WTC11 (cell line): ENCODE measurements around the gene SEC14L6. TPM values are rescaled to one million over a fixed set of nuclear protein-coding genes. Genes with fewer than 3 reads are reported as not detected.

Source experiments
- ATAC-seq: fragments of 200-7000 bp; cut with Tn5 transposase; 2 replicates; pipeline ENCODE4 v1.10.0; 2021; ENCODE audit warnings: mild to moderate bottlenecking, moderate library complexity
- CTCF ChIA-PET: fragments of 300-600 bp; sonication (Branson Sonifier 250); formaldehyde crosslinking; loops from one replicate; lab custom pipeline; 2021; ENCODE audit warnings: antibody characterized with exemption; lab: Charles Lee
- POLR2A ChIA-PET: fragments of 350-600 bp; sonication (Branson Sonifier 250); formaldehyde crosslinking; loops from one replicate; lab custom pipeline; 2021; ENCODE audit warnings: antibody characterized with exemption; lab: Charles Lee
- DNase-seq: peaks from one replicate; pipeline ENCODE4 v3.0.0; 2021; ENCODE audit warnings: low spot score
- H3K27ac Mint-ChIP-seq: 2 replicates; pipeline ENCODE4 v1.8.0; 2021; ENCODE audit warnings: mixed read lengths
- H3K27me3 Mint-ChIP-seq: 2 replicates; pipeline ENCODE4 v1.8.0; 2021; ENCODE audit warnings: low read depth, mild to moderate bottlenecking, moderate library complexity, mixed read lengths
- H3K36me3 Mint-ChIP-seq: 2 replicates; pipeline ENCODE4 v1.8.0; 2021; ENCODE audit warnings: mixed read lengths
- H3K4me1 Mint-ChIP-seq: 2 replicates; pipeline ENCODE4 v1.8.0; 2022; ENCODE audit warnings: mixed read lengths
- H3K4me3 Mint-ChIP-seq: 2 replicates; pipeline ENCODE4 v1.8.0; 2021; ENCODE audit warnings: mild to moderate bottlenecking, moderate library complexity, mixed read lengths
- H3K9me3 Mint-ChIP-seq: 2 replicates; pipeline ENCODE4 v1.8.0; 2021; ENCODE audit warnings: mixed read lengths
- ATF3 ChIP-seq: sonication (generic); formaldehyde crosslinking; conservative IDR thresholded peaks from 2 replicates; pipeline ENCODE4 v1.8.1; 2022; ENCODE audit warnings: mild to moderate bottlenecking, missing genetic modification reagents
- CREB1 ChIP-seq: sonication (generic); formaldehyde crosslinking; IDR thresholded peaks from 2 replicates; pipeline ENCODE4 v1.8.0; 2023; ENCODE audit warnings: mild to moderate bottlenecking, missing genetic modification reagents
- ELF4 ChIP-seq: sonication (generic); formaldehyde crosslinking; IDR thresholded peaks from 2 replicates; pipeline ENCODE4 v1.8.1; 2022; ENCODE audit warnings: low read depth, mild to moderate bottlenecking, moderate library complexity, missing genetic modification reagents
- ESRRA ChIP-seq: sonication (generic); formaldehyde crosslinking; IDR thresholded peaks from 2 replicates; pipeline ENCODE4 v1.8.1; 2022; ENCODE audit warnings: mild to moderate bottlenecking, missing genetic modification reagents, borderline replicate concordance
- FOXJ3 ChIP-seq: sonication (generic); formaldehyde crosslinking; IDR thresholded peaks from 2 replicates; pipeline ENCODE4 v1.9.0; 2021; ENCODE audit warnings: missing genetic modification reagents, mild to moderate bottlenecking, borderline replicate concordance
- FOXP1 ChIP-seq: sonication (generic); formaldehyde crosslinking; IDR thresholded peaks from 2 replicates; pipeline ENCODE4 v1.8.0; 2022; ENCODE audit warnings: missing genetic modification reagents, mild to moderate bottlenecking, moderate library complexity, borderline replicate concordance
- FOXP4 ChIP-seq: sonication (generic); formaldehyde crosslinking; IDR thresholded peaks from 2 replicates; pipeline ENCODE4 v1.8.0; 2022; ENCODE audit warnings: mild to moderate bottlenecking, missing genetic modification reagents
- JUN ChIP-seq: sonication (generic); formaldehyde crosslinking; IDR thresholded peaks from 2 replicates; pipeline ENCODE4 v1.8.0; 2023; ENCODE audit warnings: mild to moderate bottlenecking, missing genetic modification reagents
- NFATC4 ChIP-seq: fragments of 250-450 bp; sonication (Bioruptor Pico); IDR thresholded peaks from 2 replicates; pipeline ENCODE4 v1.9.0; 2021; ENCODE audit warnings: mild to moderate bottlenecking
- NFE2L1 ChIP-seq: sonication (generic); formaldehyde crosslinking; IDR thresholded peaks from 2 replicates; pipeline ENCODE4 v1.8.1; 2023; ENCODE audit warnings: missing genetic modification reagents
- RORB ChIP-seq: fragments of 250-450 bp; sonication (Bioruptor Pico); IDR thresholded peaks from 2 replicates; pipeline ENCODE4 v1.9.0; 2021; ENCODE audit warnings: mild to moderate bottlenecking
- SMAD3 ChIP-seq: sonication (generic); formaldehyde crosslinking; IDR thresholded peaks from 2 replicates; pipeline ENCODE4 v1.8.0; 2022; ENCODE audit warnings: missing genetic modification reagents, mild to moderate bottlenecking, borderline replicate concordance
- SOX15 ChIP-seq: fragments of 250-450 bp; sonication (Bioruptor Pico); IDR thresholded peaks from 2 replicates; pipeline ENCODE4 v1.9.0; 2021; ENCODE audit warnings: mild to moderate bottlenecking
- TCF7 ChIP-seq: sonication (generic); formaldehyde crosslinking; IDR thresholded peaks from 2 replicates; pipeline ENCODE4 v1.8.0; 2022; ENCODE audit warnings: mild to moderate bottlenecking, low read depth, missing genetic modification reagents, moderate library complexity
- ZNF121 ChIP-seq: sonication (generic); formaldehyde crosslinking; IDR thresholded peaks from 2 replicates; pipeline ENCODE4 v1.8.0; 2023; ENCODE audit warnings: missing genetic modification reagents
- ZNF396 ChIP-seq: fragments of 250-450 bp; sonication (Bioruptor Pico); IDR thresholded peaks from 2 replicates; pipeline ENCODE4 v1.8.0; 2021; ENCODE audit warnings: mild to moderate bottlenecking, moderate library complexity, borderline replicate concordance
- ZNF425 ChIP-seq: fragments of 250-450 bp; sonication (Bioruptor Pico); conservative IDR thresholded peaks from 2 replicates; pipeline ENCODE4 v1.9.0; 2021; ENCODE audit warnings: mild to moderate bottlenecking
- ZNF512 ChIP-seq: sonication (generic); formaldehyde crosslinking; IDR thresholded peaks from 2 replicates; pipeline ENCODE4 v1.8.1; 2022; ENCODE audit warnings: missing genetic modification reagents, borderline replicate concordance
- ZSCAN18 ChIP-seq: fragments of 250-450 bp; sonication (Bioruptor Pico); IDR thresholded peaks from 2 replicates; pipeline ENCODE4 v2.1.2; 2022; ENCODE audit warnings: mild to moderate bottlenecking, moderate library complexity
- total RNA-seq: library from RNA; stranded (reverse); gene quantifications from 3 replicates; pipeline ENCODE4 v1.2.3, GENCODE V29; 2021
- TF ChIP-seq, protein P1 (sequence below): fragments of 250-450 bp; sonication (Bioruptor Pico); IDR thresholded peaks from 2 replicates; pipeline ENCODE4 v1.9.0; 2021; ENCODE audit warnings: mild to moderate bottlenecking
- TF ChIP-seq, protein P2 (sequence below): sonication (generic); formaldehyde crosslinking; IDR thresholded peaks from 2 replicates; pipeline ENCODE4 v1.8.1; 2022; ENCODE audit warnings: mild to moderate bottlenecking, missing genetic modification reagents, moderate library complexity, borderline replicate concordance
- TF ChIP-seq, protein P3 (sequence below): sonication (generic); formaldehyde crosslinking; IDR thresholded peaks from 2 replicates; pipeline ENCODE4 v1.8.1; 2022; ENCODE audit warnings: low read depth, missing genetic modification reagents, borderline replicate concordance

The SEC14L6 gene
- total RNA-seq, 1 experiment from 2014 or later = 1.6 TPM

GRCh38 chr22:30531651-30532608 lies 14.6 kb downstream of the SEC14L6 start (continued):
- TF ChIP-seq, protein P1, sequence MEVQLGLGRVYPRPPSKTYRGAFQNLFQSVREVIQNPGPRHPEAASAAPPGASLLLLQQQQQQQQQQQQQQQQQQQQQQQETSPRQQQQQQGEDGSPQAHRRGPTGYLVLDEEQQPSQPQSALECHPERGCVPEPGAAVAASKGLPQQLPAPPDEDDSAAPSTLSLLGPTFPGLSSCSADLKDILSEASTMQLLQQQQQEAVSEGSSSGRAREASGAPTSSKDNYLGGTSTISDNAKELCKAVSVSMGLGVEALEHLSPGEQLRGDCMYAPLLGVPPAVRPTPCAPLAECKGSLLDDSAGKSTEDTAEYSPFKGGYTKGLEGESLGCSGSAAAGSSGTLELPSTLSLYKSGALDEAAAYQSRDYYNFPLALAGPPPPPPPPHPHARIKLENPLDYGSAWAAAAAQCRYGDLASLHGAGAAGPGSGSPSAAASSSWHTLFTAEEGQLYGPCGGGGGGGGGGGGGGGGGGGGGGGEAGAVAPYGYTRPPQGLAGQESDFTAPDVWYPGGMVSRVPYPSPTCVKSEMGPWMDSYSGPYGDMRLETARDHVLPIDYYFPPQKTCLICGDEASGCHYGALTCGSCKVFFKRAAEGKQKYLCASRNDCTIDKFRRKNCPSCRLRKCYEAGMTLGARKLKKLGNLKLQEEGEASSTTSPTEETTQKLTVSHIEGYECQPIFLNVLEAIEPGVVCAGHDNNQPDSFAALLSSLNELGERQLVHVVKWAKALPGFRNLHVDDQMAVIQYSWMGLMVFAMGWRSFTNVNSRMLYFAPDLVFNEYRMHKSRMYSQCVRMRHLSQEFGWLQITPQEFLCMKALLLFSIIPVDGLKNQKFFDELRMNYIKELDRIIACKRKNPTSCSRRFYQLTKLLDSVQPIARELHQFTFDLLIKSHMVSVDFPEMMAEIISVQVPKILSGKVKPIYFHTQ (CRISPR knock-in tag) = no peak
- TF ChIP-seq, protein P2, sequence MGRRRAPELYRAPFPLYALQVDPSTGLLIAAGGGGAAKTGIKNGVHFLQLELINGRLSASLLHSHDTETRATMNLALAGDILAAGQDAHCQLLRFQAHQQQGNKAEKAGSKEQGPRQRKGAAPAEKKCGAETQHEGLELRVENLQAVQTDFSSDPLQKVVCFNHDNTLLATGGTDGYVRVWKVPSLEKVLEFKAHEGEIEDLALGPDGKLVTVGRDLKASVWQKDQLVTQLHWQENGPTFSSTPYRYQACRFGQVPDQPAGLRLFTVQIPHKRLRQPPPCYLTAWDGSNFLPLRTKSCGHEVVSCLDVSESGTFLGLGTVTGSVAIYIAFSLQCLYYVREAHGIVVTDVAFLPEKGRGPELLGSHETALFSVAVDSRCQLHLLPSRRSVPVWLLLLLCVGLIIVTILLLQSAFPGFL = no peak
- no peak for TF ChIP-seq RORB
- no peak for TF ChIP-seq FOXJ3 (CRISPR knock-in tag)
- no peak for TF ChIP-seq NFATC4 (CRISPR knock-in tag)
- TF ChIP-seq NFE2L1 = no peak
- no peak for TF ChIP-seq ESRRA
- TF ChIP-seq ZSCAN18 (CRISPR knock-in tag) = no peak

GRCh38 chr22:30526656-30527055 lies 19.9 kb downstream of the SEC14L6 start:
- Mint-ChIP-seq H3K36me3 (no peaks in the 10 kb centered on the region), H3K4me3 (no peak overlapping the region), H3K27me3 (no peaks in the 10 kb centered on the region; the same call in 1 of the 2 replicates), H3K4me1 (no peaks in the 10 kb centered on the region), H3K27ac (no peak overlapping the region), H3K9me3 (no peaks in the 10 kb centered on the region)
- ATAC-seq = no peak
- no peak for DNase-seq
- ChIA-PET CTCF (no interaction called here), POLR2A (no interaction called here)
- TF ChIP-seq ZNF396 (CRISPR knock-in tag) (no peak), FOXP1 (CRISPR knock-in tag) (no peak), SOX15 (CRISPR knock-in tag) (no peak), SMAD3 (CRISPR knock-in tag) (no peak), ZNF512 (CRISPR knock-in tag) (no peak), ATF3 (CRISPR knock-in tag) (no peak), JUN (CRISPR knock-in tag) (no peak), ZNF425 (CRISPR knock-in tag) (no peak), TCF7 (no peak), ZNF121 (CRISPR knock-in tag) (no peak), CREB1 (no peak), ELF4 (CRISPR knock-in tag) (no peak), FOXP4 (CRISPR knock-in tag) (no peak), NFE2L1 (no peak)
- TF ChIP-seq, protein P3, sequence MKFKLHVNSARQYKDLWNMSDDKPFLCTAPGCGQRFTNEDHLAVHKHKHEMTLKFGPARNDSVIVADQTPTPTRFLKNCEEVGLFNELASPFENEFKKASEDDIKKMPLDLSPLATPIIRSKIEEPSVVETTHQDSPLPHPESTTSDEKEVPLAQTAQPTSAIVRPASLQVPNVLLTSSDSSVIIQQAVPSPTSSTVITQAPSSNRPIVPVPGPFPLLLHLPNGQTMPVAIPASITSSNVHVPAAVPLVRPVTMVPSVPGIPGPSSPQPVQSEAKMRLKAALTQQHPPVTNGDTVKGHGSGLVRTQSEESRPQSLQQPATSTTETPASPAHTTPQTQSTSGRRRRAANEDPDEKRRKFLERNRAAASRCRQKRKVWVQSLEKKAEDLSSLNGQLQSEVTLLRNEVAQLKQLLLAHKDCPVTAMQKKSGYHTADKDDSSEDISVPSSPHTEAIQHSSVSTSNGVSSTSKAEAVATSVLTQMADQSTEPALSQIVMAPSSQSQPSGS (CRISPR knock-in tag) = no peak
